HG03432 (cell line): ENCODE measurements around the gene LMNB1.

ENCODE experiments used
- ATAC-seq: cut with Tn5 transposase; IDR thresholded peaks from one replicate; pipeline ENCODE4 v1.9.1; 2021; ENCODE audit warnings: mild to moderate bottlenecking, moderate library complexity; ENCODE audit not compliant: unreplicated experiment

LMNB1 gene

GRCh38 chr5:126883564-126884245, 106.8 kb downstream of the LMNB1 start:
- no peak for ATAC-seq

GRCh38 chr5:126884269-126884819, 107.4 kb downstream of the LMNB1 start:
- ATAC-seq: no peak
